DMS79 (cell line): ENCODE results near the gene FRYL.
A peak's percentile ranks its signal among the peaks of the same experiment; 100 is the strongest.
"Not testable (repeated sequence)": the region's sequence is repeated elsewhere in the genome, so short reads cannot be mapped to it uniquely, and the experiment has no call there.

Experiments used
- DNase-seq: peaks from one replicate; lab custom pipeline; 2025; lab: John Stamatoyannopoulos, UW

FRYL gene

DNA sequence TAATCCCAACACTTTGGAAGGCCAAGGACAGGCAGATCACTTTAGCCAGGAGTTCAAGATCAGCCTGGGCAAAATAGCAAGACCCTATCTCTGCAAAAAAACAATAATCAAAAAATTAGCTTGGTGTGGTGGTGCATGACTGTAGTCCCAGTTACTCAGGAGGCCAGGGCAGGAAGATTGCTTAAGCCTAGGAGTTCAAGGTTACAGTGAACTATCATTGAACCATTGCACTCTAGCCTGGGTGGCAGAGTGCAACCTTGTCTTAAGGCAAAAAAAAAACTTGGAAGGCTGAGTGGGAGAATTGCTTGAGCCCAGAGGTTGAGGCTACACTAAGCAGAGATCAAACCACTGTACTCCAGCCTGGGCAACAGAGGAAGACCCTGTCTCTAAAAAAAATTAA lies 5.2 kb upstream of the FRYL start:
- DNase-seq, result no peak

DNA sequence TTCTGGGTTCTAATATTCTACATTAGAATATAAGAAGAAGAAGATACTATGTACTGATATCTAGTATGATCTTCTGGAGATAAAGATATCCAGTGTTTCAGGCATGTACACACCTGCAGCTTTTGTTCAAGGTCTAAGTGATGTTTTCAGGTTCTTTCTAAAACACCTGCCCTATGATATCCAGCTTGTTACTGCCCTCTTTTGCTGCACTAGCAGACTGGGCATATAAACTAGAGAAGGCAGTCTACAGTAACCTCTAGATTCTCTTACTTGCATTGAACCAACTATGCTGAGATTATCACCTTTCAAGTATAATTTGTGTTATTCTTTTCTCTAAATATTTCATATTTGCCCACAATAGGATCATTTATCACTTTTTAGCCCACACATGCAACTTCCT lies 1.9 kb upstream of the FRYL start:
- no peak for DNase-seq

DNA sequence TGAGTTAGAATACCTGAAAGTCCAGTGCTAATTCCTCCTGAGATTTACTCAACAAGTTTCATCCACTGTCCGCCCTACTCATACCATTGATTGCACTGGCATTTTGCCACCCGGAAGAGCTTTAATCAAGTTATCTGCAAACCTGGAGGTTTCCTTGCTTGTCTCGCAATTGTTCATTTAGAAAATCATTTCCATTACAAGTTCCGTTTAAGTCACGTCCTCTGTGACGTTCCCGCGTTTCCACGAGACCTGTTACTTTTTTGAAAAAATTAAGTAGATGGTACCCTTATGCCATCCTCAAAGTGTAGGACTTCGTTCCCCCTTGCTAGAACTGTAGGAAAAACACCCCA lies 761 bp upstream of the FRYL start:
- DNase-seq, result peak; percentile 44

- DNase-seq, result no peak
These were observed 733 bp downstream of the FRYL start for GRCh38 chr4:48779095-48779997.

- no peak for DNase-seq
These were observed 1.5 kb downstream of the FRYL start for GRCh38 chr4:48778431-48779094.

DNA sequence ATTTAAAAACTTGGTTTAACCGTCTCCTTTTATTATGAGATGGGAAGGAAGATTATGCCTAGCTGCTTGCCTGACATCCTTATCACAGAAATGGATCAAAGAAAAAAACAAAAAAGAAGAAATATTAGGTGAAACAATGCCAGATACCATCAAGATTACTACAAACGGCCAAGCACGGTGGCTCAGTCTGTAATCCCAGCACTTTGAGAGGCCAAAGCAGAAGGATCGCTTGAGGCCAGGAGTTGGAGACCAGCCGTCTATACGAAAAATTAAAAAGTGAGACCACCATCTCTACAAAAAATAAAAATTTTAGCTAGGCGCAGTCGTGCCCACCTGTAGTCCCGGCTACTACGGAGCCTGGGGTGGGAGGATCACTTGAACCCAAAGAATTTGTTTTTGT lies 2.3 kb downstream of the FRYL start:
- no peak for DNase-seq

GRCh38 chr4:48774760-48775710 lies 5.0 kb downstream of the FRYL start:
- DNase-seq, result no peak

DNA sequence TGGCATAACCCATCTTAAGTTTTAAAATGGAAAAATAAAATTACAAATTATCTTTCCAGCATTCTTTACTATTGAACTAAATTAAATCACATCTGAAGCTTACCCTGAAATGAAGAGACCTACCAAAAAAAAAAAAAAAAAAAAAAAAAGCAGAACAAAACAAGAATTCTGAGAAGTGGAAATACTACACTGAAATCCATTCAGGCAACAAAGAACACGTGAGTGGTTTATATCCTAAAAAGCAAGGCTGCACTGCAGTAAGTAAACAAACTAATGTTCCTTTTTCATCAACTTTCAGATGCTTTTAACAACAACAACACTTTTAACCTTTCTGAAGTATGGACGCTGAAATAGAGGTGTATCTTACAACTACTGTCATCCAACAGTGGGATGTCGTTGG lies 7.5 kb downstream of the FRYL start:
- DNase-seq, result no peak

DNA sequence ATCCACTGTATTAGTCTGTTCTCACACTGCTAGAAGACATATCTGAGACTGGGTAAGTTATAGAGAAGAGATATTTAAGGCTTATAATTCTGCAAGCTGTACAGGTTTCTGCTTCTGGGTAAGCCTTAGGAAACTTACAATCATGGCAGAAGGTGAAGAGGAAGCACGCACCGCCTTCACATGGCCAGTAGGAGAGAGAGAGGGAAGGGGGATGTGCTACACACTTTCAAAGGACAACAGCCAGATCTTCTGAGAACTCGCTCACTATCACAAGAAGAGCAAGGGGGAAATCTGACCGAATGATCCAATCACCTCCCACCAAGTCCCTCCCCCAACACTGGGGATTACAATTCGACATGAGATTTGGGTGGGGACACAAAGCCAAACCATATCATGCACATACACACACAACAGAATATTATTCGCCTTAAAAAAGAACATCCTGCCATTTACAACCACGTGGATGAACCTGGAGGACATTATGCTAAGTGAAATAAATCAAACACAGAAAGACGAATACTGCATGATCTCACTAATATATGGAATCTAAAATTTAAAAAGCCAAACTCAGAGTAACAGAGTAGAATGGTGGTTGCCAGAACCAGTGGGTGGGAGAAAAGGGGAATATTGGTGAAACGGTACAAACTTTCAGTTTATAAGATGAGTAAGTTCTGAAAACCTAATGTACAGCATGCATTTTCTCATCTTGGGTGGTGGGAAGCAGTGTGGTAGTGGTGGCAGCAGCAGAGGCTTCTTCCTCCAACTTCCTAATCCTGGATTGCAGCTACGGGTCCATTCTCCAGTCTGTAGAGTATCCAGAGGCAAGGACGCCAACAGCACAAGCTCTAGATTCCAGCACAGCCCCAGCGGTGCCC lies 12.8 kb downstream of the FRYL start:
- DNase-seq, result no peak

- no peak for DNase-seq
These were observed 13.8 kb downstream of the FRYL start for GRCh38 chr4:48766131-48766792.

DNA sequence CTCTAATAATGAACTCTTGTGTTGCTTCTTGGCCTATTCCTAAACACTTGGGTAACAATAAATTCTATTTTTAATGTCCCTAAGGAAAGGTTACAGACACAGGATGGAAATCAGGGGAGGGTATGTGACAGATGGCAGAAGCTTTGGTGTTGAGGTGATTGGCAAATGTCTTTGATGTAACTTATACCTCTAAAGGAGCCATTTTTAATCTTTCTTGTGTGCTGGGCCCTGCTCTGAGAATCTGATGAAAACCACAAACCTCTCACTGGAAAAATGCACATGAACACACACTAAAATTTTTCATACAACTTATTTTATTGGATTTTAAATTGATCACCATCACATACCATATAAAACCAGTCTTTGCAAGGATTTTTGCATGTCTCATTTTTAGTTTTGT lies 17.7 kb downstream of the FRYL start:
- no peak for DNase-seq

- no peak for DNase-seq
These were observed 18.8 kb downstream of the FRYL start for GRCh38 chr4:48761286-48761685.

DNA sequence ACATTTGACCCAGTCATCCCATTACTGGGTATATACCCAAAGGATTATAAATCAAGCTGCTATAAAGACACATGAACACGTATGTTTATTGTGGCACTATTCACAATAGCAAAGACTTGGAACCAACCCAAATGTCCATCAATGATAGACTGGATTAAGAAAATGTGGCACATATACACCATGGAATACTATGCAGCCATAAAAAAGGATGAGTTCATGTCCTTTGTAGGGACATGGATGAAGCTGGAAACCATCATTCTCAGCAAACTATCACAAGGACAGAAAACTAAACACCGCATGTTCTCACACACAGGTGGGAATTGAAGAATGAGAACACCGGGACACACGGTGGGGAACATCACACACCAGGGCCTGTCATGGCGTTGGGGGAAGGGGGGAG lies 21.4 kb downstream of the FRYL start:
- DNase-seq, result not testable (repeated sequence)

DNA sequence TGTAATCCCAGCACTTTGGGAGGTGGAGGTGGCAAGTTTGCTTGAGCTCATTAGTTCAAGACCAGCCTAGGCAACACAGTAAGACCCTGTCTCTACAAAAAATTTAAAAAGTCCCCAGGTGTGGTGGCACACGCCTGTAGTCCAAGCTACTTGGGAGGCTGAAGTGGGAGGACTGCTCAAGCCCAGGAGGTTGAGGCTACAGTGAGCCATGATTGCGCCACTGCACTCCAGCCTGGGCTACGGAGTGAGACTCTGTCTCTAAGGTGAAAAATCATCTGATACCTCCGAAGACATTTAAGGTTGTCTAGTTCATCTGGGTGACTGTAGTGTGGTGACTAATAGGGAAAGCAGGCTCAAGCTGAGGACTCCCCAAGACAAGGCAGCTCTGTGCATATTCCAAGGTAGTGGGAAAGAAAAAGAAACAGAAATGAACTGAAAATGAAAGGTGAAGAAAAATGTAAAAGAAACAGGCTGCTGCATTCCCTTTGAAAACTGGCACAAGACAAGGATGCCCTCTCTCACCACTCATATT lies 23.3 kb downstream of the FRYL start:
- no peak for DNase-seq

- DNase-seq, result no peak
These were observed 24.8 kb downstream of the FRYL start for GRCh38 chr4:48755281-48755680.

DNA sequence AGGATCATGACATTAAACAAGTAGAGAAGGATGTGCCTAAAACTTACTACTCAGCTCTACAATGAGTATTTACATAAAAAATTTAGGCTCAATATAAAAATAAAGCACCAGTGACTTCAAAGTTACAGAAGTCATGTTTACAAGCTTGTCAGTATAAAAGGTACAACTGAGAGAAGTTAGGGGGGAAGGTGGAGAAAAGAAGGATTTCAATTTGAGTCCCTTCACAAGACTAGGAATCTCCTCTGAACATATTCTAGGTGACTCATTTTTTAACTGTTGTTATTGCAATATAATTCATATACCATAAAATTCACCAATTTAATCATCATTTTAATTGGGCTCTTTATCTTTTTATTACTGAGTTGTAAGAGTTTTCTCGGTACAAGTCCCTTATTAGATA lies 26.9 kb downstream of the FRYL start:
- DNase-seq, result no peak

DNA sequence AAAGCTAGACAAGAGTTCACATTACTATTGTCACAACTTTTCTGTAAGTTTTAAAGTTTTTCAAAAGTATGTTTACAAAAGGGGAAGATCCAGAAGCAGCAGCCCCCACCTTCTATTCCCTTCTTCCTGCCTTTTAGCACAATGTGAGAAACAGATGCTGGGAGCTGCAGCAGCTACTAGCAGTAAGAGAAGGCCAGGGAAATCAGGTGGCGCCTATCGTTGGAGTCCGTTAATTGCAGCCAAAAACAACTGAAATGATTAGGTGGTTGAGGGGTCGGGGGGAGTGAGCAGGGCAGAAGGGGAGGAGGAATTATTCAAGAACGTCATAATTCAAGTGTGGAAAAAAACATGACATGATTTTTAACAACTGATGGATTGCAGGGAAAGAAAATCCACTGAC lies 27.4 kb downstream of the FRYL start:
- no peak for DNase-seq

DNA sequence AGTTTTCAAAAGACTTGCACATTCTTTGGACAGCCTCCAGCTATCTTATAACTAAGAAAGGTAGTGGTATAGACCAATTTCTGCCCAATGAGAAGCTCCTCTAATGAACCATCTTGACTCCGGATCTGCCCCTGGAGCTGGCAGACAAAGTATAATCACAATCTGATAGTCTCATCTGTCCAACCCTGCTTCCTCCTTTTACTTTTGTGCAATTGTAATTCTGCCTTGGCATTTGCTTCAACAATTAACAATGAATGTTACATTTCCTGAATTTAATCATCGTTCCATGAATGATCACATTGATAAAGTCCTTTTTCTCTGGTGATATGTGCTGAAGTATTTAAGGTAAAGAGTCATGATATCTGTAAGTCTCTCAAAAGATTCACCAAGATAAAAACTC lies 27.8 kb downstream of the FRYL start:
- no peak for DNase-seq

- no peak for DNase-seq
These were observed 31.0 kb downstream of the FRYL start for GRCh38 chr4:48748949-48749596.
